Stimulated activated CD8-positive, alpha-beta memory T cell treated with anti-CD3 and anti-CD28 coated beads, Interleukin-4, amount 100 ng/mL, for 24 hours (primary cell): ENCODE results near the gene CCDC187.
"Not testable (repeated sequence)": the region's sequence is repeated elsewhere in the genome, so short reads cannot be mapped to it uniquely, and the experiment has no call there.

Source experiments
- DNase-seq: peaks from one replicate; pipeline ENCODE4 v3.0.0-alpha.2; 2020; ENCODE audit warnings: low read depth

Gene CCDC187

DNA sequence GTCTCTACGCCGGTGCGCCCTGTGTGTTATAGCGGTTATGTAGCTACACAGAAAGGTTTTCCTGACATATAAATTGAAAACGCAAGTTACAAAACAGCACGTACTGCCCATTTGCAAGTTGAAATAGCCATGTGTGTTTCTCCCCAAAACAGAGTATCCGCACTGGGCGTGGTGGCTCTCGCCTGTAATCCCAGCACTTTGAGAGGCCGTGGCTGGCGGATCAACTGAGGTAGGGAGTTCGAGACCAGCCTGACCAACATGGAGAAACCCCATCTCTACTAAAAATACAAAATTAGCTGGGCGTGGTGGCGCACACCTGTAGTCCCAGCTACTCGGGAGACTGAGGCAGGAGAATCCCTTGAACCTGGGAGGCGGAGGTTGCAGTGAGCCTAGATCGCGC, 37.3 kb downstream of the CCDC187 start:
- DNase-seq = not testable (repeated sequence)

DNA sequence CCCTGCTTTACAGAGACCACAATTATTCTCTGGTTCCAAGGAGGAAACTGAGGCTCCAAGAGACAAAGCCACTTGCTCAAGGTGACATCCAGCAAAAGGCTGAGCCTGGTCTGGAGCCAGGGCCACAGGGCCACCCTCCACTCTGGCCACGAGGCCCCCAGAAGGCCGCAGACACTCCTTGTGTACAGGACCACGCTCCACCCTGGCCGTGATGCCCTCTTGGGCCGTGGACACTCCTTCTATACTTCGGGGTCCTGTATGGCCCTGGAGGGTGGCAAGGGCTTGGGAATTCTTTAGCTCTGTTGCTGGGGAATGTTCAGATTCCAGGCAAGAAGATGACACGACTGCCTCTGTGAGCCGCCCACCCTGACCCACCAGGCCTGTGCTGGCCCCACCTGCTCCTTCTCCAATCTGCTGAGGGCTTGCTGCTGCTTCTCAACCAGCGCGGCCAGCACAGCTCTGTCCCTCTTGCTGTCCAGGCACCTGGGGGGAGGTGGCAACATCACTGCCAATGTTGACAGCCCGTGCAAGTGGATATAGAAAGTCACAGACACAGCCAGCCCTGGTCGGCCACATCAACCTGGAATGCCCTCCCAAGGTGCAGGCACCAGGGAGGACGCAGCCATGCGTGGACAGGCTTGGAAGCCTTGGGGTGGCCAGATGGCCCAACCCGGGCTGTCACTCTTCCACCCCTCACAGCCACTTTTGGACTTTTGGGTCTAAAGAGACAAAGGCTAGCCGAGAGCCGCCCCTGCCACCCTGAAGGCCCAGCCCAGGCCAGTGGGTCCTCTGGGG, 38.1 kb downstream of the CCDC187 start:
- DNase-seq = no peak

DNA sequence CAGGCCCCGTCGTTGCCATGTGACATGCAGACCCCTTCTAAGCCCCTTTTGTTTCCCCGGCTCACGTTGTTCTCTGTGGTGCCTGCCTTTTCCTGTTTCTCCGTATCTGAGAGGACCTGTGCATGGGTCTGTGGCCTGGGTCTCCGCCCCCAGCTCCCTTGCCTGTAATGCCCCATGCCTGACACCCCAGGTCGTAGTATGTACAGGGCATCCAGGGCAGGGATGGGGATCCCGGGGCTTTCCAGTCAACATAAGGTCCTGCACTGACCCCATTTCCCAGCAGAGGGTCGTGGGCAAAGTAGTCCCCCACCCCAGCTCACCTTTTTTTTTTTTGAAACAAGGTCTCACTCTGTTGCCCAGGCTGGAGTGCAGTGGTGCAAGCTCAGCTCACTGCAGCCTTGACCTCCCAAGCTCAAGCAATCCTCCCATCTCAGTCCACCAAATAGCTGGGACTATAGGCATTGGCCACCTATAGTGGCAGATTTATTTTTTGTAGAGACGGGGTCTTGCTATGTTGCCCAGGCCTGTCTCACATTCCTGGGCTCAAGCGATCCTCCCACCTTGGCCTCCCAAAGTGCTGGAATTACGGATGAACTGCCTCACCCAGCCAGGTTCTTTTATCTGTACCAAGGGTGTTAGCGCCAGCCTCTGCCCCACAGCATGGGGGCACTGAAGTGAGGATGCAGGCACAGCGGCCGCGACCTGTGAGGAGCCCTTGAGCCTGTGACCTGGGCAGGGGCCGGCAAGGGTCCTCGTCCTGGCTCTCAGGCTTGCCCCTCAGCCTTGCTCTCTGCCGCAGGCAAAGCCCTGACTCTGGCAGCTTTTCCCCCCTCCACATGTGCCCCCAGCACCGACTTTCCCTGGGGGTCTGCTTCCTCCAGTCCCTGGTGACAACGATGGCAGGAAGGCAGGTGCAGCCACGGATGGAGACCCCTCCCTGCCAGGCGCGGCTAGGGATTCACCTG, 39.2 kb downstream of the CCDC187 start:
- DNase-seq = no peak

DNA sequence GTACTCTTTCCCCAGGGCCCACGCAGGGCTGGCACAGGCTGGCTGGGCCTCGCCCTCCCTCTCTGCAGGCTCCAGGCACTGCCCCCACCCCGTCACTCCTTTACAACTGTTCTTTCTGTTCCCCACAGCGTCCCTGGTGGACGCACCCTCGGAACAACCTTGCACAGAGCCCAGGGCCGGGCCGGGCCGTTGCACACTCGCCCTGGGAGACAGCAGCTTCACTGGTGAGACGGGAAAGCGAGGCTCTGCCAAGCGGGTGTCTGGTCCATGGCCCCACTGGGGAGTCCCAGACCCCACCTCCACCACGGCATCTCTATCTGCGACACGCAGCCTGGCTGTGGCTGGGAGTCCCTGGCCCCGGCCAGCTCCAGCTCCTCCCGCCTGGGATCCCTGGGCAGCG, 39.9 kb downstream of the CCDC187 start:
- DNase-seq = no peak

DNA sequence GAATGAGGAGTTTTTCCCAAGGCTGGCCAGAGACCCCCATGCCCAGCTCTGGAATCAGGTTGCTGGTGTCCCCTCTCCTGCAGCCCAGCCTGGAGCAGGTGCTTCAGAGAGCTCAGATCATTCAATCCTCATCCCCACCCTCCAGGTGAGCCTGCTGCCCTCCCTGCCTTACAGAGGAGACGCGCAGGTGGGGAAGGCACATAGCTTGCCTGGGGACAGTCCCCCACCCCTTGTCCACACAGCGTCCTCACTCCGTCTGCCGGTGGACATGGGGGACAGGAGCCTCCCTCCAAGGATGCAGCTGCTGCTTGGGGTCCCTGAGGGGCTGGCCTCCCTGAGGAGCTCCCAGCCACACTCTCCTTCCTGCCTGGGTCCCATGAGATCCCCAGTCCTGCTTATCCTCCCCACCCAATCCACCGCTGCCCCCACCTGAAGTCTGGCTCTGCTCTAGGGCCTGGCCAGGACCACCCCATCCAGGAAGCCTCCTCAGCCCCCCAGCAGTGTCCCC, 41.2 kb downstream of the CCDC187 start:
- DNase-seq = no peak

DNA sequence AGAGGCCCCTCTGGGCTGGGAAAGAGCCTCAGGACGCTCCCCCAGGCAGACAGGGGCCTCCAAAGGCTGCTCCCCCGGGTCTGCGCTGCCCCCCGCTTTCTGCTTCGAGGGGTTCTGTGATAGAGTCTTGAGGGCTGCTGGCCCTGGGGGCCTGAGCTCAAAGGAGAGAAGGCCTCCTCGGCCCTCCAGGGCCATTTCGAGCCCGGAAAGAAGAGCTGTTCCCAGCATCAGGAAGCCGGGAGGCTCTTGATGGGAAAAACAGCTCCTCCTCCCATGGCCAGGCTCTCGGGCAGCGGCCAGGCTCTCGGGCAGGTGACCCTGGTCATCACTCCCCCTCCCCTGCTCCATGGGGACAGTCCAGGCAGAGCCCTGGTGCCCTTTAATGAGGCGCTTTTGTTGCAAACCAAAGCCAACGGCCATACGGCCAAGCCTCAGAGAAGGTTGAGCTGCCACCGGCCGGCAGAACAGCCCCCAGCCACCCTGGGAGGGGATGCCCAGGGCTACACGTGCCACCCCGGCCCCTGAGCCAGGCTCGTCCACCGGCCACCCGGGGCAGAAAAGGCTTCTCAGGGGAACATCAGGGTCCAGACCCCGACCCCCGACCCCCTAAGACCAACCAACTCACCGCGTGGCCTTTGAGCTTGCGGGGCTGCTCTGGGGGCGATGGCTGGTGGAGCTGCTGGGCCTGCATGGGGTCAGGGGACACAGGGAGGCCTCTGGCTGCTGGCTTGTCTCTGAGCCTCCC, 42.0 kb downstream of the CCDC187 start:
- DNase-seq = no peak

DNA sequence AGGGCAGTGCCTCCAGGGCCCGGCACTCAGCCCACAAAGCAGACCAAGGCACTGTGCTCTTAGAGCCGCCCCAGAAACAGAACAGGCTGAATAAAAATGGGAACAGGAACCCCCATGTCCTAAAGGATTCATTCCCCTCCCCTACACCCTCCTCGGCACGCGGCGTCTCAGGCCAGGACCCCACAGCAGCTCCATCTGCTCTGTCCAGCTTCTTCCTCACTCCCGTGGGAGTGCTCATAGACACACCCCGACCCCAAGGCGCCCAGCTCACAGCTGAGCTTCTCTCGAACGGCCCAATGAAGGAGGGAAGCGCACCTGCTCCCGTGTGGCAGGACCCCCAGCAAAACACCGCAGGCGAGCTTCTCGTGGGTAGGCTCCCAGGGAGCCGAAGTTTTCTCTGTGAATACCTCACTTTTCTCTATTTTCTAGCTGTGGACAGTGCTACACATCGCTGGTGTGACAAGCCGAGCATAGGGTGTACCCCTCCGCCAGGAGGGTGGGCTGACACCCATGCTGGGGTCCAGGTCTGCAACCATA, 42.9 kb downstream of the CCDC187 start:
- DNase-seq = no peak

DNA sequence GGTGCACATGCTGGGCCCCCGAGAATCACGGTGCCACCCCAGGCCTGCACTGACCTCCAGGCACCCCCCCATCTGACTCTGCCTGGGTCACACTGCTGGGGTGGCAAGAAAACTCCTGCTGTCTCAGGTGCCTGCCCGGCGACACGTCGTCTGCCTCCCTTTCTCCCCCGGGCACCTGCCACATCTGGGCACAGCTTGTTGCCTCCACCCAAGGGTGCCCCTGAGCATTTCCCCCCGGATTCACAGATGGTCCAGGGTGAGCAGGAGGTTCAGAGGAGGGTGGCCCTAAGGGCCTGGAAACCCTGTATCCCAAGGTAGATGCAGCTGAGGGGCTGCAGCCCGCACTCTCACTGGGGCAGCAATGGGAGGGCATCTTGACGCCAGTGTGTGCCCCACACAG, 43.4 kb downstream of the CCDC187 start:
- DNase-seq = no peak

DNA sequence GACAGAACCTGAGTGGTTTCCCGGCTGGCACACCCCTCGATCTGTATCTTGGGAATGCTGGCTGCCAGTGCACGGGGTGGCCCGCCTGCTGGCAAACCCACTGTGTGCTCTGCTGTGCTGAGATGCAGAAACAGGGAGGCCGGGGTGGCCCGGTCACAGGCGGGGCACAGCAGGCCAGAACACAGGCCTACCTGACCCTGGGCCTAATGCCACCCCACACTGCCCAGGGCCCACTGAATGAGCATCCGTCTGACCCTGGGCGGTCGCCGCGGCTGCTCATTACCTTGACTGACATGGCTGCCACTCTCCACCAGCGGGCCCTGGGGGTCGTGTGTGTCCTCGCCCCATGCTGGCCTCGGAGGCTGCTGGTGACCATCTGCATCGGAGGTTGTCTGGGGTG, 44.1 kb downstream of the CCDC187 start:
- DNase-seq = no peak

DNA sequence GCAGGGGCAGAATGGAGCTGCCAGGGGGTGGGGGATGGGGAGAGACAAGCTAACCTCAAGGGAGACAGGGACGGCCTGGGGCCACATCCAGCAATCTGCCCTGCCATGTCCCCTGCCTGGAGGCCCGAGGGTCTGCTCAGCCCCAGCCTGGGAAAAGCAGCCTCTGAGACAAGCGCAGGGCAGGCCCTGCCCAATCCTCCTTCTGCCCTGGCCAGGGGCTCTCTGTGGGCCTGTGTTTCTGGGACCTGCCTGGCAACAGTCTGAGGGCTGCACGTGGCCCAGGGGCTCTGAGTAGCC, 44.4 kb downstream of the CCDC187 start:
- no peak for DNase-seq

DNA sequence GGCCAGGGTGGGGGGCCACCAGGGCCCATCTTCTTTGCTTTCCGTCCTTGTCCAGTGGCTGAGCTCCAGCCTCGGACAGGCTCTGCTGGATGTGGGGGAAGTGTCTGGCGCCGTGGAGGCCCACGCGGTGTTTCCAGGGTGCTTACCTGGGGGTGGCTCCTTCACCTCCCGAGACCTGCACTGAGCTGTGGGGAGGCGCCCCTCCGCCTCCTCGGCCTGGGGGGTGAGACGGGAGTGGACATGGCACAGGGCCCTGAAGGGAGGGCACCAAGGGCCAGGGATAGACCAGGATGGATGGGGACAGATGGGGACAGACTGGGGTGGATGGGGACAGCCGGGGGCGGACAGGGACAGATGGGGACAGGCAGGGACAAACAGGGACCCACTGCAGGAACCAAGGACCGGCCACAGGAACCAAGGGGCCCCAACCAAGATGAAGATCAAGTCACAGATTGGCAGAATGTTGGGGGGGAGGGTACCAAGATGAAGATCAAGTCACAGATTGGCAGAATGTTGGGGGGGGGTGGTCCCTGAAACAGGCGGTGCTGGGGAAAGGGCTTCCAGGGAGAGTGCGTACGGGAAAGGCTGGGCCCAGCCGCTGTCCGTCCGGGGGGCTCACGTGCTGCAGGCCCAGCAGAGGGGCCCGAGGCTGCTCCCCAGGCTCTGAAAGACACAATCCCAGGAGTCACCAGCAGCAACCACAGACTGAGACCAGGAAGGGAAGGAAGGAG, 44.9 kb downstream of the CCDC187 start:
- DNase-seq = no peak

DNA sequence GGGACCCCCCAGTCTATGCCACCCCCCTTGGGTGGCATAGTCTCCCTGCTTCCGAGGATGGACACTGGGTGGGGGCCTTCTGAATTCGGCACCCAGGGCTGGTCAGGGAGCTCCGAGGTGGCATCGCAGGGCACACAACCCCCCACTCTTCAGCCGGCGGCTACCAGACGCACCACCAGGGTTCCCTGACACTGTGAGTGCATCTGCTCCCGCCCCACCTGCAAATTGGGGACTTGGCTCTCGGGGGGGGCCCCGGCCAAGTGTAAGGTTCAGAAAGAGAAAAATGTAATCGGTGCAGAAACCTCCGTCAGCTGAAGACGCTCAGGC, 45.6 kb downstream of the CCDC187 start:
- DNase-seq = no peak

DNA sequence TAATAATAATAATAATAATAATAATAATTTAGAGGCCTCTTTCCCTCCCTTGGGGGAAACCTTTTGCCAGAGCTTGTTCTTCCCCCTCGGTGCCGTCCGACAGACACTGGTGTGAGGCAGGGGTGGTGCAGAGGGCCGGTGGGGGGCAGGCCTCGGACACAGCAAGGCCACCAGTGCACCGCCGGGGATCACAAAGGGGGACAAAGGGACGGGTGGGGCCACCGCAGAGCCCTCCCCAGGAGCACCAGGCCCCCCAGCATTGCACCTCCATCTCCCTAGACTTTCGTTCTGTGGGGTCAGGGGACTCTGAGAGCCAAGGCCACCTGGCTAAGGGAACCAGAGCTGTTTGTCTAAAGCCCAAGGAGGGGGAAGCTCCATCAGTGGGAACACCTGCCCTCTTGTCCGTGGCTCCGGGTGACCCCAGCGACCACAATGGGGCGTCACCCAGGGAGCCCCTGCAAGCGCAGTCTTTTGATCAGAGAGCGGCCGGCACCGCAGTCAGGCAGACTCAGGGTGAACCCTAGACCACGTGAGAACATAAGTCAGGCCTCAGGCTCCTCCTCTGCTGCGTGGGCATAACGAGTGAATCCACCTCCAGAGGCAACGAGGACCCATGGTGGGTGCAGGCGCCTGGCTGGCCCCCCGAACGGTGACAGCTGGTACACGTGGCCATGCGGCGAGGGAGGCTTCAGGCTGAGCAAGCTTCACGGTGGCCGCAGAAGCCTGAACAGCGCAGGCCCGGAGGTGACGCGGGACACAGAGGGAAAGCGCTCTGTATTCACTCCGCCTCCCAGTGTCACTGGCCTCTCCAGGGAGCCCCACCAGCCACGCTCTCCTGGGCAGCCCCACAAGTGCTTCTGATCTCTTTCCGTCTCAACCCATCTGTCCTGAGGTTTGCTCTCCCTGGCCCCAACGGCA, 46.3 kb downstream of the CCDC187 start:
- DNase-seq = no peak

DNA sequence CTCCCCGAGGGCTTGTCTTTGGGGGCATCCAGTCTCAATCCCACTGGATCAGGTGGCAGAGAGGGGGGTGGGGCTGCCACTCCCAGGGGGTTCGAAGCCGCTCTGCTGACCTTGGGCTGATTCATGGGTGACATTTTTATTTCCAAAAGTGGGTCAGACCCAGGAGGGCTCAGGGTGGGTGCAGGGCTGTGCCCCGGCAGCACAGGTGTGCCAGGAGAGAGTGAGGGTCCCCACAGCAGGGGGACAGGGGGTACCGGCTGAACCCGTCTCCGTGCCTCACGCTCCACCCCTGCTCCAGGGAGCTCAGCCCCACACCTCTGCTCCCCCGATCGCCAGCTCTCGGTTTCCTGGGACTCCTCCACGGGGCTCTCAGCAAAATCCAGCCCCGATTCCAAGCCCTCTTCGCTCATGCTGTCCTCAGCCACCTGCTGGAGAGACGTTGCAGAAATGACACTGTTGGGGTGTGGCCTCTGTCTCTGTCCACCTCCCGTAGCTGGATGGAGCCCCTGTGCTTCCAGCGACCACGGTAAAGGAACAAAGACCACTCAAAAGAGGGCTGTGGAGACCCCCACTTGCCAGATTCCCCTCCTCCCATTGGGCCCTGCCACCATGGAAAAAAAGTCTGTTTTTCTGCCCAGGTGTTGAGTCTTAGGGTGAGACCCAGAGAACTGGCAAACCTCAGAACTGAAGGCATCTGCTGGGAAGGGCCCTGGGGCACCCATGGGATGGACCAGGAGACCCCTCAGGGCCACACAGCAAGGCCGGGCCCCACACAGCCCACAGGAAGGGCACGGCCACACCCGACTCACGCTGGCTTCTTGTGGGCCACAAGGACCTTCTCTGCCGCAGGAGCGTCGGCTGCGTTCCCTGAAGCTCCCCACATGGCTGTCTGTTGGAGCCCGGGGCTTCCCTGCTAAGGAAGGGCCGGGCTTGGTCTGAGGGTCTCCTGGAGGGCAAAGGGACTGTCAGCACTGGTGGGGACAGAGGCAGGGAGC, 47.7 kb downstream of the CCDC187 start:
- DNase-seq = no peak

DNA sequence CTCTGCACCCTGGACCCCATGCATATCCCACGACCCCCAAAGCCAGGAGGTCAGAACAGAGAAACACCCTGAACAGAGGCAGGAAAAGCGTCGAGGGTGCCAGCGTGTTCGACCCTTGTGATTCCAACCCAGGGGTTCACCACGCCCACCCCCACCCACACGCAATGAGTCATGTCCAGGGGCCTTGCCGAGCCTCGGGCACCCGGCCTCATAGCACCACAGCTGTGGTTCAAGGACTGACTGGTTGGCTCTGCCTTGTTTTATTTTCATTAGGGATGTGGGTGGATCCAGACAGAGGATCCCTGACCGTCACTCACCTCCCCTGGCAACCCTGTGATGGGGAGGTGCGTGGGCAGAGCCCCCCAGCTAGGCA, 48.7 kb downstream of the CCDC187 start:
- DNase-seq = peak; percentile 18

DNA sequence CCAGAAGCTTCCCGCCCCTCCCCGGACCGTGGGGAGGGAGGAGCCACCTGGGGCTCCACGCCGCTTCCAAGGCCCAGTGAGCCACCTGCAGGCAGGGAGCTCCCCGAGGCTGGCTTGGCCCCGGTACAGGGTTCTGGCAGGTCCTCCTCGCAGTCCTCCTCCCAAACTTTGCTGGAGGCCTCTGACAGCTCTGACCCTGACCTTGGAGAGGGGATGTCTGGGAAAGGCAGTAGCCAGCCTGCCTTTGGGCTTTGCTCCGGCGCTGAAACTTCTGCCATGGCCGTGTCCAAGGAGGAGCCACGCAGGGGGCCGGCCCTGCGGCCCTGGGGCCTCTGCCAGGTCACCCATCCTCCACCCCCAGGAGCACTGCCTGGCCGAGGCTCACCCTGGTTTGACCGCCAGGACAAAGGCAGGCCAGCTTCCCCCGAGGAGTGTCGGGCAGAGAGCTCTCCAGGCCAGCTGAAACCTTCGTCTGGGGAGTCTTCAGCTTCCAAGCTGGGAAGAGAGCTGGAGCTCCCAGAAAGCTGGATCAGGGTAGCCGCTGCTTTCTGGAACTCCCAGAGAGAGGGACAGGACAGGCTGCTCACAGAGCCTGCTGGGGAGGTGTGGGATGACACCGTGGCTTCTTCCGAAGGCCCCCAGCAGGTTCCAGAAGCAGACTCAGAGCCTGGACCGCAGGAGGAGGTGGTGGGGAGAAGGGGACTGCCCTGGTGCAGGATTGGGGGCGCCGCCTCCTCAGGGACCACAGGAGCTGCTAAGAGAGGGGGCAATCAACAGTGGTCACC, 49.3 kb downstream of the CCDC187 start:
- DNase-seq = no peak

DNA sequence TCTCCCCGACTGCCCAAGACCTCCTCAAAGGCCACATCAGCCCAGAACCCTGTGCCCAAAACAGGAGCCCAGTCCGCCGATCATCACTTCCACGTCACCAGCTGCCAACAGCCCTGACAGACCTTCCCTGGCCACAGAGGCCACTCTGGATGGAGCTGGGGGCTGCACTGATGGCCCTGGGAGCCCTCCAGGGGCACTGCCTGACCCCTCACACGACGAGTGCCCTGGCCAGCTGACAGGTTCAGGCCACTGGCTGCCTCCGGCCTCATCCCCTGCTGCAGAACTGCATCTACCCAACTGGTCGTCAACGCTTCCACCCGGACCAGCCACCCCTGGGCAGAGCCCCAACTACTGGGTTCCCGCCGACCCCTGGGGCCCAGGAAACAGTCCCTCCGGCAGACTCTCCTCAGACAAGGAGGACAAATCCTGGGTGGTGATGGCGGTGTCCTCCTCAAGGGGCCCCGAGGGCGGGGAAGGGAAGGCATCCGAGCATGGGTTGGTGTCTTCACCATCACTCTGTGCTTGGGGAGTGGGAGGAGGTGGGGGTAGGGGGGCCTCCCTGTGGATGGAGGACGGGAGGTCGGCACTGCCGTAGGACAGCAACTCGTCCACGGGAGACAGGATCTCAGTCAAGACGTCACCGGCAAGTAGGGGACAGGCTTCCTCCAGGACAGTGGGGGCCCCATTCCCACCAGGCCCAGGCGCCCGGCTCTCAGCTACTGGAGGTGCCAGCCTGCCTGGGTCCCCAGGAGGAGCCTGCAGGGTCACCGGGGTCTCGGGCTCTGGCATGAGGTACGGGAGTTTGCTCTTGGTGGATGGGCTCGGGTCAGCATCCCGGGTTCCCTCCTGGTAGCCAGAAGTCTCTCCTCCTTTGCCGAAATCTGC, 50.4 kb downstream of the CCDC187 start:
- no peak for DNase-seq

DNA sequence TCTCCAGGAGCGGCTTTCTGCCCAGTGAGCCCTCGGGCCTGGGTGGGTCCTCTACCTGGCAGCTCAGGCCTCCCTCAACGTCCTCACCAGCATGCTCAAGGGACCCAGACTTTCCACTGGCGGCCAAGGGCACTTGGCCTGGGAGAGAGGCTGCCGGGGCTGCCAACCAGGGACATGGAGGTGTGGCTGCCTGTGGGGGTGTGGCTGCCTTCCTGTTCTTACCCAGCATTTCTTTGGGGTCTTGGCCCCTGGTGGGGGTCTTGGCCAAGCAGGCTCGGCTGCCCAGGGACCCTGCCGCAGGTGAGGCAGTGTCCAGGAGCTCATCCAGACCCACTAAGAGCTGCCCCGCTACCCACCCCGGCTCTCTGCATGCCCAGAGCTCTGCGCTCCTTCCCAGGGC, 51.0 kb downstream of the CCDC187 start:
- no peak for DNase-seq
